Measurements from ENCODE around the gene MACROH2A1. TPM values are rescaled to one million over a fixed set of nuclear protein-coding genes. Genes with fewer than 3 reads are reported as not detected.
A peak's percentile ranks its signal among the peaks of the same experiment; 100 is the strongest.
"Not testable (repeated sequence)": the region's sequence is repeated elsewhere in the genome, so short reads cannot be mapped to it uniquely, and the experiment has no call there.

MACROH2A1 gene
- polyA plus RNA-seq, 5 donors, result 224 to 255 (median 240) TPM

DNA sequence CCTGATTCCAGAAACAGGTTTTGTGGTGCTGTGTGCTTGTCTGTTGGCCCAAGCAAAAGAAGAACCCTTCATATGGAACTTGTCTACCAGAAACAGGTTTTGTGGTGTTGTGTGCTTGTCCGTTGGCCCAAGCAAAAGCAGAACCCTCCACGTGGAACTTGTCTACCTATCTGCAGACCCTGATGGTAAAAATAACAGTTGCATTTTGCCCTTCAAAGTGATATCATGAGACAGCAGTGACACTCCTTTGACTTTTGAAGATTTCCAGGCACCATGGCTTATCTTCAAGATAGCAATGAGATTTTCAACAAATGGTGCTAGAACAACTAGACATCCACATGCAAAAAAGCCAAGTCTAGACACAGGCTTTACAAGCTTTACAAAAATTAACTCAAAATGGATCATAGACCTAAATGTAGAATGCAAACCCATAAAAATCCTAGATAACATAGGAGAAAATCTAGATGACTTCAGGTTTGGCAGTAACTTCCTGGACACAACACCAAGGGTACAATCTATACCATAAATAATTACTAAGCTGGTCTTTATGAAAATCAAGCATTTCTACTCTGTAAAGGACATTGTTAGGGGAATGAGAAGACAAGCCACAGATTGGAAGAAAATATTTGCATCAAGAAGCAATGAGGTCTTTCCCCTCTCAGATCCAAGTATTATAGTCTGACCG is 16.8 kb downstream of the MACROH2A1 start:
- DNase-seq, result no peak

DNA sequence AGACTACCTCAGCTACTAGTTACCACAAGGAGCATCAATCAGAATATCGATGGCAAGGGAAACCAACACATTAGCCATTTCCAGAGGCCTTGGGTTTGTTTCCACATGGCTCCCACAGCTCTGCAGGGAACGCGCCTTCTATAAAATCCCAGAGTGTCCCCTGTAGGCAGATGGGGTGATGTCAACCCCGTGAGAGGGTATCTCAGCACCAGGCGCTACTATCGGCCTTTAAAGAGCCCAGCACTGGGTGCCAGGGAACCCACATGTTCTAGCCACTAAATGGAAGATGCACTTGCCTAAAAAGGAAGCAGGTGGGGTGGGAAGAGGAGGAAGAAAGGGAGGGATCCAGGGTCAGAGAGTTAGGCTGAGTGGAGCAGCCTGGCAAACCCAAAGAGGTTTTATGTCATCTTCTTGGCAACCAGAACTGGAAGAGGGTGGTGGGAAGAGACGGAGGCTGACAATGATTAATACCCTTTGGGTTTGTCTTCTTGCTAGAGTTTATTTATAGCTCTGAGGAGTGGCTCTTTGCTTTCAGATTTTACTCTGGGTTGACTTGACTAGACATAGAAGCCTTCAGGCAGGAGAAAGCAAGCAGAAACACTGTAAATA is 19.9 kb downstream of the MACROH2A1 start:
- no peak for DNase-seq

DNA sequence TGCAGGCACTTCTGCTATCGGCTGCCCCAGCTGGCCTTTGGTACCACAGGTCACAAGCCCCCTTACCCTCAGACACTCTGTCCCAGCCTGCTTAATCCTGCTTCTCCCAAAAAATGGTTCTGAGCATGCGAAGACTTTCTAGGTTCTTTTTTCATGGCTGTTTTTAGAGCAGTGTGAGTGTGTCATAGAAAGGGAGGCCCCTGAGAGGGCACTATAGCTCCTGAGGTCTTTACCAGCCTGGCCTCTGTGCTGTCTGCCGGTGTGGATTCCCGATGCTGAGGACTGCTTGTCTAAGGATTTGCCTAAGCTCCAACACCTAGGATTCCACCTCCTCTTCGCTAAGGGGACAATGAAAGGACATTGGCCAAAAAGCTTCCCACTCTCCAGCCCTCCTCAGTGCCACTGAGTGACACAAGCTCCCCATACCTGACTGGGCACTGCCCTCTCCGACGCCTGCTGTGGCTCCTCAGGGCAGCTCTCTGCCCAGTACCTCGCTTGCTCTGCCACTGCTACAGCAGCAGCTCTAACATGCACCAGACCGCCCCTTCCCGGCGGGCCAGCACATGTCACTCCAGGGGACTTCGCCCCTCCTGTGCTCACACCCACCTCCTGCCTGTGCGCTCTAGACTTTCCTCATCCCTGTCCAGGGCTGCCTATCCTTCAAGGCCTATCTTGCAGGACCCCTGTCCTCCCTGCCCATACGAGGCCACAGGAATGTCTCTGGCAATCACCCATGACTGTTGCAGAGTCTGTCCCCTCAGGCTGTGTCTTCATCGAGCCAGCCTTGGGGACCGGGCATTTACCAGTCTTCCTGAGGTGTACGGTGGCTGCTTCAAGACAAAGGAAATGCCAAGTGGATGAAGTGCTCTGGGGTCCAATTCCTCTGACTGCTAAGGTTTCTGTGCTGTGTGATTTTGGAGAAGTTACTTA is 21.0 kb downstream of the MACROH2A1 start:
- no peak for DNase-seq

DNA sequence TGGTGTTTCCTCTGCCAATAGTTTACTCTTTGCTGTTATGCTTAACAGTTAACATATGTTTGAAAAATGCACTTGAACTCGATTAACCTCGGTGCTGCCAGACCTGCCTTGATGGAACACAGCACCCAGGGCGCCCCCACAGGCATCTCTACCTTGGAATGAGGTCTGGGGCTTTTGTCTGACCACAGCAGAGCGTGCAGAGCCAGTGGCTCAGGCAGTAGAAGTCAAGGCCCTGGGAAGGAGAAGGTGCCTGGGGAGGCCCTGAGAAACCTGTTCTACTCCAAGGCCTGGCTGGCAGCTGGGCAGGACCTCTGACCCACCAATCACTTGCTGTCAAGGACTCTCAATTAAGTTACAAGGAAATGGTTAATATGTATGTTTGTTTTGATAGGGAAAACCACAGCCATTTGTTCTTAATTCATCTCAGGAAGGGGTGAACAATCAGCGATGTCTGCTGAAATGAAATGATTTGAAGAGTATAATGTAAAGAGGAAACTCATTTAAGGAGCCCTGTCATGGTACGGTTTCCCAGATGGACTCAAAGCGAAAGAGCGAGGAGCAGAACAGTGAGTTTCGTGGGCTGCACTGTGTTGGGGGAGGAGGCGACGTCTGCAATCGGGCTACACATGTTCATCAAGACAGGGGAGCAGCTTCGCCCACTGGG is 21.9 kb downstream of the MACROH2A1 start:
- no peak for DNase-seq

DNA sequence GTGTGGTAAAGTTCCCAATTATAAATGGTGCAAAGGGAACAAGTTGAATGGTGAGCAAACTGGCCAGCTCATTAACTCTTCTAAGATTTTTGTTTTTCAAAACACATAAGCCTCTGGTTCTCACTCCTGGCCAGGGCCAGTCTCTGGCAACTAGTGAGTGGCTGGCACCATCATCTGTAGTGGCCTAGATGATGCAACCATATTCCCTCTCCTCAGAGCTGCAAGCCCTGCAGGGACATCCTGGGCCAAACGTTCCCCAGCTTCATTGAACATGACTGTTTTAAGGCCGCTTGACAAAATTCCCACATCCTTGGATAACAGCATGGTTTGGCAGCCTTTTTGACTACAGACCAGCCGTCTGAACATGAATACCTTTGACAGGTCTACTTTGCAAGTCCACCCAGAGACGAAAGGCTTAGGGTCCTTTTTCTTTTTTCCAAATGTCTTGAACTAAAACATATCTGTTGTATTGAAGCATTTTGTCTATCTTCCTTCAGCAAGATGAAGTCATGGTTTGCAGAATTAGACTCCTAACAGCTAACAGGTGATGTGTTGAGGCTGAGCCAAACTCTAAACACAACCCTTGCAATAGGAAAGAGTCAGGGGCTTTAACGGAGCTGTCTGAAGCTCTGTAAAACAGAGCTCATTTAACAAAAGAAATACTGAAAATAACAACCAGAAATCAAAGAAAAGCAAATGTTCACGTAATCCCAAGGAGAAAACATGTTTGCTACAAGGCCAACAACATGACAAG is 23.8 kb downstream of the MACROH2A1 start:
- no peak for DNase-seq

DNA sequence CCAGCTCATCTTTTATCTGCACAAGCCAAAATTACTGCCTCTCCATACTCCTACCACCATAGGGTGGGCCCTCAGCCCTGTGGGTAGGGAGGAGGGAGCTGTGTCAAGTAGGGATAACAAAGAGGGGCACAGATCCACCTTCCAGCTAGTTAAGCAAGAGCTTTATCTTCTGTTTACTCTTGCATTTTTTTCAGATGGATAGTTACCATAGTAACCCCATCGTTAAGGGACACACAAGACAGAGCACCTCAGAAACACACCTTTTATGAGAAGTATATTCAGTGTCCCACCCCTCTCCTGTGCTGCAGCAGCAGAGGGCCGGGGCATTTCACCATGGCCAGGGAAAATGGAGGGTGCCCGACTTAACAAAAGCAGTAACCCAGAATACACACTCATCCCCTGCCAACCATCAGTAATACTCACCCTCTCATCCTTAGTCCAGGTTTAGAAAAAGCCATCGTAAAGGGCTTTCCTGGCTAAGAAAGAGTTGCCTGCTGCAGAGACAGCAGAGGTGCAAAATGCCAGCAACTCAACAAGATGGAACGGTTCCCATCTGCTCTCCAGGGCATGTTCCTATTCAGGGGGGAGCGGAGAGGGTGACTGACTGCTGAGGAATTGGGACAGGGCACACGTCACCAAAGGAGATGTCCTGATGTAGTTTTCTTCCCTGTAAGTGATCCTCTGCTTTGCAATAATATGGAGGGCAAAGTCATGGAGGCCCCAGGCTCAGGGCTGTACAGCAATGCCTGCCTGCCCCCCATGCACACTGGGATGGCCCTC is 25.1 kb downstream of the MACROH2A1 start:
- DNase-seq, result no peak

DNA sequence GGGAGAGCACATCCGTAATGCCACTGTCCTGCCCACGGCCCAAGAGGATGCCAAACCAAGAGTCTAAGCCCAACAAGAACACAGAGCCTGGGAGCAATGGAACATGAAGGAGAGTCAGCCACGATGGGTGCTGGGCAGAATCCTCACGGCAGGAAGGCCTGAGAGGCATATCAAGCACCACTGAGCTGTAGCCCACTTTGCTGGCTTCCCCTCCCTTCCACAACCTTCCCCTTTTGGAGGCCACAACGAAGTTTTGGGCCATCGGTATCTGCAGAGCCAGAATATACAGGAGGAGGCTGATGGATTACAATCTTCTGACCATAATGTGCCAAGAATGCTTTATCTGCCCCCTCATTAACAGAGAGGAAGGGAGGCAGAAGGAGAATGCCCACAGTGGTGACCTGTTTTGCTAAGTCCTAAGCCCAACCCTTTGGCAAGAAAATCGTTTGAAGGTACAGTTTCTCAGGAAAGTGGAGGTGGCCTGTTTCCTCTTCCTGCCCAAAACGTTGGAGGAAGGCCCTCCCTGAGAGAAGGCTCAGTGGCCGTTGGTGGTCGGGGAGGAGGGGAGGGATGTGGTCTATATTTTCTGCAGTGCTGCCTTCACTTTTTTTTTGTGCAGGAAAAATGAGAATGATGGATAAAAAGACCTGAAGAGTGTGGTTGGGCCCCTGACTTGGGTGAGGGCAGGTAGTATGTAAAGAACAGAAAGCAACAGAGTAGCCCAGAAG is 26.2 kb downstream of the MACROH2A1 start:
- no peak for DNase-seq

DNA sequence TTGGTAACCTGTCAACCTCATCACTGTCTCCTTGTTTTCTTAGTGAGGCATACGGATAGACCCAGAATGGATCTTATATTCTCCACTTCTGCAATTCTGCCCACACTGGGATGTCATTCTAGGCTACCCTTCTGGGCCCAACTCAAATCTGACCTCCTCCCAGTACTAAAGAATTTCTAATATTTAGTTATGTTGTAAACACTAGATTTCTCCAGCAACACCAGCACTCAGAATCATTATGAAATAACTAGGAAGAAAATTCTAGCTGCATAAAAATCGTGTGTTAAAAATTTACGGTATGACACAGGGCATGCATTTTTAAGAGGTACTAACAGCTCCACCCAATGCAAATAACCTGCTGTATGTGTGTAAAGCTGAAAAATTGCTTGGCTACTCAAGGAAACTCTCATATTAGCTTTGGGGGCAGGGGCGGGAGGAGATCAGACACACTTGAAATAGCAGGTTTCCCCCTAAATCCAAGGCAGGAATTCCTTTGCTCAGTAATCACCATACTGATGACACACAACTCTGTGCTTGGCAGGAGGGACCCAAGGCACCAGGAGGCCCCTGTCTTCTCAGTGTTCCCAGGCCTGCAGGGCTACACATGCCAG is 27.3 kb downstream of the MACROH2A1 start:
- no peak for DNase-seq

DNA sequence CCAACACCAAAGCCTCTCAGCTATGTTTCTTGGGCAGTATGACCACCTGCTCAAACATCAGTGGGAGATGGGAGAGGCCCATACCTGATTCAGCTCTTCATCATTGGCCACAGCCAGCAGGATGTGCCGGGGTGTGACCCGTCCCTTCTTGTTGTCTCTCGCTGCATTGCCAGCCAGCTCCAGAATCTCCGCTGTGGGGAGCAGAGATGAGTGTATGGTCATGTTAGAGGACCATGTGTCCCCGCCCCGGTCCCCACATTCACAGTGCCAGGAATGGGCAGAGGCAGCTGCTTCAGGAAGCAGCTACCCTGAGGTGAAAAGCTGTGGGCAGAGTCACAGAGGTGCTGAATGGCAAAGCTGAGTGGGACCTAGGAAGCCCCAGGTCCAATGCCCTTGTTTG is 29.1 kb downstream of the MACROH2A1 start:
- no peak for DNase-seq

DNA sequence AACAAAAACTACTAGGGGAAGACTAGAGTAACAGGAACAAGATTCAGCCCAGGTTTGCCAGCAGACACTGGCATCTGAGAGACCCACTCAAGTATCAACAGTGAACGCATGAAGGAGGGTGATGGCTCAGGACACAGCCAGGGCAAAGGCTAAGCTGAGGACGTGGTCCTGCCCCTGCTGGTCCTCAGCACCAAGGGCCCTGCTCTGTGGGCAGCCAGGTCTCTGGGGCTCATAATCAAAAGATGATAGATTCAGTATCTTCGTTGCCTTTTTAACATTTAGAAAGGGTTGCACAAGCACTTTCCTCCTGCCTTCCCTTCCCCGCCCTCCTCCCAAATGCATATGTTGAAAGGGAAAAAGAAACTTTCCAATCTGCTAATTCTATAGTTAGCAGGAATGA is 31.5 kb downstream of the MACROH2A1 start:
- DNase-seq, result no peak

DNA sequence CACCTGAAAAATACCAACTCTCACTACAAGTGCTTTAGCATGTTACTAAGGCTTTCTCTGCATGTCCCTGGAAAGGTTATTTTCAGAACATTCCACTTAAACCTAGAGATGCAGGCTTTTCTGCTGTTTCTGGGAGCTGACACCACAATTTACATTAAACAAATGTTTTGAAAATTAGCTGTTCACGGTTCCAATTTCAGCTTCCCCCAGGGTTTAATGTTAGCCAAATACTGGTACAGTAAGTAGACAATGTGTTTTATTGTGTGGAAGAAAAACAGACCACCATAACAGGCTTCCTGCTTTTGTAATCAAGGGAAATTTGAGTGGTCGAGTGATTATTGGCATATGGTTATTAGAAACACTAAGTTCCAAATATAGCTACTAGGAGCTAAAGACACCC is 32.0 kb downstream of the MACROH2A1 start:
- DNase-seq, result peak; percentile 39 to 45

DNA sequence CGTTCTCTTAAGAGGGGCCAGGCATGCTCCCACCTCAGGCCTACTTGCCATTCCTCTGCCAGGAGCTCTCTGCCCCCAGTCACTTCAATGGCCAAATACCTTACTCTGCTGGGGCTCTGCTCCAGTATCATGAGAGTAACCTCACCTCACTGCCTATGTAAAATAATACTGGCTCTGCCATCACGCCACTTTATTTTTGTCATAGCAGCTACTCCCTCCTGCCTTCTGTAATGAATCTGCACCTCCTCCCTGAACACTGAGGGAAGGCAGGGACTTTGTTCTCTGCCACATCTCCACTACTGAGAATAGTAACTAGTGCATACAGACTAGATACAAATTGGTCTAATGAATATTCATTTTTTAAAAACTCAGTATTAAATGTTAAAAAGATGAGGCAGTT is 33.8 kb downstream of the MACROH2A1 start:
- DNase-seq, result no peak

DNA sequence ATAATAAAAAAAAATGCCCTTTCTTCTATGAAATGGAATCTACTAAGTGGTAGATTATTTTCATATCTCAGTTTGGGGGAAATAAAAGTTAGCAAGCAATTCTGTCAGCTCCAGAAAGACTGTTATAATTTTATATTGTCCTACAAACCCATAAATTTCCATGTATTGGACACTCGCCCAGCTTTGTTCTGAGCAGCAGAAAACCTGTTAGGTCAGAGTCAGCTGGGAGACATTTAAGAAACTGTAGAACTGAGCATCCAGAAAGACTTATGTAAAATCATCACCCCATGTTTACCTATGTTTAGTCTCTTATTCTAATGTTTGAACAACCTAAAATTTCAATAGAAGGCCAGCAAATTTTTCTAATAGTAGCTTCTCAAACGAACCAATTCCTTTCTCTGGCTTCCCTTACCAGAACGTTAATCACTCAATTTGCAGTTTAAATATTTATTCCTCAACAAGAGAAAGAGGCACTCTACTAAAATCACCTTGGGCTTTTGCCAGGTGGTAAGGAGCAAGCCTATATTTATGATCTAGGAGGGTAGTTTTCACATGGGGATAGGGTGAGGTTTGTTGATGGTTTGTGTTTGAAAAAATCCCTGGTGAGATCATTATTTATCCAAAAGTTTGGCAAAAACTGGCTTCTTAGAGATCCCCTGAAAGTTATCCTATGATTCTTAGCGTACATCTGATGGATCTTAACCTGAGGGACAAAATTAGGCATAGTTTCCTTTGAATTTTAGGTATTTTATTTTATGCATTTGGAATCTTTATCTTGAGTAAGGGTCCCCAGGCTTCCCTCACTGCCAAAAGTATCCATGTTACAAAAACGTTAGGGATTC is 34.4 kb downstream of the MACROH2A1 start:
- DNase-seq, result no peak

DNA sequence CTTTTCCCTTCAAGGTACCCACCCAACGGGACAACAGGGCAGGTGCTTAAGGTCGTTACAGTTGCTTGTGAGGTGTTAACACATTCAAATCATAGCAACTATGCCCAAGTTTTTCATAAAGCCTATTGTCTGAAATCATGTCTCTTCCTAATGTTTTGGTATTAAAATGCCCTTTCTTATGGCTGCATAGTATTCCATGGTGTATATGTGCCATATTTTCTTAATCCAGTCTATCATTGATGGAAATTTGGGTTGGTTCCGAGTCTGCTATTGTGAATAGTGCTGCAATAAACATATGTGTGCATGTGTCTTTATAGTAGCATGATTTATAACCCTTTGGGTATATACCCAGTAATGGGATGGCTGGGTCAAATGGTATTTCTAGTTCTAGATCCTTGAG is 35.7 kb downstream of the MACROH2A1 start:
- not testable (repeated sequence) for DNase-seq

DNA sequence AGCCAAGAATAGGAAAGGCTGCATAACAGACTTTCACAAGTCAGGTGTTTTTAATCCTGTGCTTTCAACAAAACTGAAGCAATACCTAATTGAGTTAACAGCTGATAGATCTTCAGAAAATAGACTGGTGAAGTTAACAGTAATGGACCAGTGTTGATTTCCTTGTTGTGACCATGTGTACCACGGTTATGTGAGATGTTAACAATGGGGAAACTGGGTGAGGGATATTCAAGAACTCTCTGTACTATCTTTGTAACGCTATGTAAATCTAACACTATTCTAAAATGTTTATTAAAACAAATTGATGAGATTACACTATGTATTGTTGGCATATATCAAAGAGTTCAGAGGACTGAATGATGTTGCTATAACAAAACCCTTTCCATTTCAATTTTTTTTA is 36.9 kb downstream of the MACROH2A1 start:
- no peak for DNase-seq

DNA sequence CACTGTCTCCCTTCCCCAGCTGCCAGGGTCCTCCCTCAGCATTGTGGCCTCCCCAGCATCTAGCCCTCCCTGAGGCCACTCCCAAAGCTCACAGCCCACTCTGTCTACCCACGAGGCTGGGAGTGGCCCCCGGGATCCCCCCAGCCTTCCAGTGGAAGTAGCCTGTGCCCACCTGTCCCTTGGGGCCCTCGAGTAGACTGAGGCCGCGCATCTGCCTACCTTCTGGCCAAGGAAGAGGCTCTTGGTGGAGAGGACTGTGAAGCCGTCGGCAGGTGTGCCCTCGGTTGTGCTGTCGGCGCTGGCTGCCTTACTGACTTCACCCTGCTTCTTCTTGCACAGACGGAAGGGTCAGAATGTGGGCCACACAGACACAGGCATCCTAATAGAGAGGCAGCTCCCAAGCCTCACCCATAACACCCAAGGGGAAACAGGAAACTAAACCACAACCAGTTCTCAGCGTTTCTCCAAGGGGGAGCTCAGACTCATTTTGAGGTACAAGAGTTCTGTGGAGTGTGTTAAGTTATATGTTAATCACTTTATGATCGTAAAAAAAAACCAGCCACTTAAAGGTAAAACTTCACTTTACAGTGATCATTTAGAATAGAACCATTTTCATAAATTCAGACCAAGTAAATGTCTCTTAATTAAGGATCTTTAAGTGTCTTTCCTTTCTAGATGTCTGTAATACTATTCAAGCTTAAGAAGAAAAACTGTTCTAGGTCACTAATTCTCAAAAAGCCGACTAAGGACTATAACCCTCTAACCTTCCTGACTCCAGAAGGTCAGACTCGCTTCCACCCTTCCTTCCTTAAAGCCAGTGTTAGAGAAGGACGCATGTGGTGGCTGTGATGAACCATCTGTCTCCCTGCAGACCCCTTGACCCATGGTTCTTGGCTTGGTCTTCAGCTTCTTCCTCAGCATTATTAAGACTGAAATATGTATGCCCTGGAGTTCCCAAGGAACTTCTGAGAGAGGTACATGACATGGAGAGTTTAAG is 38.5 kb downstream of the MACROH2A1 start:
- DNase-seq, result no peak
